ENCODE data around the gene NR2F6. TPM values are rescaled to one million over a fixed set of nuclear protein-coding genes. Genes with fewer than 3 reads are reported as not detected.

NR2F6 gene
- total RNA-seq, 1 experiment from 2014 or later: 26.3 TPM

- POLR2A ChIA-PET (ENCODE audit: low non-redundant PET): interaction anchor here (0.6 kb wide), 1 partner anchor 1304 kb away, joined by 4 read pairs; no protein-coding TSS in a partner anchor
- Histone ChIP-seq H3K27ac (ENCODE audit: low read depth, low read length, poor library complexity, severe bottlenecking) (peak overlapping the region; percentile 96), H3K4me3 (ENCODE audit: low read depth, low read length, poor library complexity, severe bottlenecking) (peak overlapping the region; percentile 66)
Observed at GRCh38 chr19:17216058-17216670, 29.6 kb downstream of the NR2F6 start.

GRCh38 chr19:17215127-17215971 is 30.4 kb downstream of the NR2F6 start, which contains the start of gene USE1:
TSS of gene USE1 (plus strand) at chr19:17215357. CDS start at chr19:17215406, 49 bp downstream.
- ChIA-PET POLR2A (ENCODE audit: low non-redundant PET) (no interaction called here), CTCF (no interaction called here)
- intact Hi-C loops (cut with micrococcal nuclease; ENCODE audit: unreplicated experiment): no loop called here
- H3K4me3 ChIP-seq (ENCODE audit: low read depth, low read length, poor library complexity, severe bottlenecking): peak within 1 kb of the TSS; percentile 66
- BruUV-seq (replicated peaks): no TSS peak
- peak within 1 kb of the TSS; percentile 96 for H3K27ac ChIP-seq (ENCODE audit: low read depth, low read length, poor library complexity, severe bottlenecking)
- peaks cover 13% of the 10 kb centered on the region for H3K4me1 ChIP-seq (ENCODE audit: insufficient read depth, low read length, poor library complexity, severe bottlenecking)
- H3K36me3 ChIP-seq (ENCODE audit: insufficient read depth, low read length, poor library complexity, severe bottlenecking): peaks cover 17% of the 10 kb centered on the region
- H3K27me3 ChIP-seq (replicated peaks; ENCODE audit: insufficient read depth, low read depth, low read length, poor library complexity): no peaks in the 10 kb centered on the region
- TF ChIP-seq EZH2 (IDR thresholded peaks at IDR 0.05; ENCODE audit: borderline replicate concordance, low read depth, low read length, poor library complexity, severe bottlenecking) (no peak), CTCF (conservative IDR thresholded peaks at IDR 0.05; ENCODE audit: low read depth, low read length) (no peak)
- peak; percentile 96 for DNase-seq (ENCODE audit: low spot score)
- no peaks in the 10 kb centered on the region for H3K9me3 ChIP-seq (ENCODE audit: low read depth, low read length, poor library complexity, severe bottlenecking)

More at GRCh38 chr19:17216058-17216670, 29.6 kb downstream of the NR2F6 start:
- no peaks in the 10 kb centered on the region for H3K27me3 ChIP-seq (replicated peaks; ENCODE audit: insufficient read depth, low read depth, low read length, poor library complexity)
- H3K9me3 ChIP-seq (ENCODE audit: low read depth, low read length, poor library complexity, severe bottlenecking): no peaks in the 10 kb centered on the region
- BruUV-seq (replicated peaks): TSS peak; percentile 55
- TF ChIP-seq CTCF (conservative IDR thresholded peaks at IDR 0.05; ENCODE audit: low read depth, low read length) (no peak), EZH2 (IDR thresholded peaks at IDR 0.05; ENCODE audit: borderline replicate concordance, low read depth, low read length, poor library complexity, severe bottlenecking) (no peak)
- CTCF ChIA-PET: no interaction called here
- peaks cover 13% of the 10 kb centered on the region for H3K4me1 ChIP-seq (ENCODE audit: insufficient read depth, low read length, poor library complexity, severe bottlenecking)
- peaks cover 17% of the 10 kb centered on the region for H3K36me3 ChIP-seq (ENCODE audit: insufficient read depth, low read length, poor library complexity, severe bottlenecking)
- intact Hi-C loops (cut with micrococcal nuclease; ENCODE audit: unreplicated experiment): no loop called here
- DNase-seq (ENCODE audit: low spot score): no peak

- Histone ChIP-seq H3K9me3 (ENCODE audit: low read depth, low read length, poor library complexity, severe bottlenecking) (no peaks in the 10 kb centered on the region), H3K27me3 (replicated peaks; ENCODE audit: insufficient read depth, low read depth, low read length, poor library complexity) (no peaks in the 10 kb centered on the region), H3K4me3 (ENCODE audit: low read depth, low read length, poor library complexity, severe bottlenecking) (peak overlapping the region; percentile 66), H3K4me1 (ENCODE audit: insufficient read depth, low read length, poor library complexity, severe bottlenecking) (peaks cover 13% of the 10 kb centered on the region), H3K27ac (ENCODE audit: low read depth, low read length, poor library complexity, severe bottlenecking) (peak overlapping the region; percentile 96), H3K36me3 (ENCODE audit: insufficient read depth, low read length, poor library complexity, severe bottlenecking) (peaks cover 16% of the 10 kb centered on the region)
- DNase-seq (ENCODE audit: low spot score): no peak
- TF ChIP-seq EZH2 (IDR thresholded peaks at IDR 0.05; ENCODE audit: borderline replicate concordance, low read depth, low read length, poor library complexity, severe bottlenecking): no peak
- TF ChIP-seq CTCF (conservative IDR thresholded peaks at IDR 0.05; ENCODE audit: low read depth, low read length): no peak
- intact Hi-C loops (cut with micrococcal nuclease; ENCODE audit: unreplicated experiment): no loop called here
- BruUV-seq (replicated peaks): TSS peak; percentile 98
- ChIA-PET CTCF (no interaction called here), POLR2A (ENCODE audit: low non-redundant PET) (no interaction called here)
Observed at GRCh38 chr19:17214508-17215126, 31.1 kb downstream of the NR2F6 start.
